Keratinocyte (primary cell): Measurements from ENCODE around the gene PAQR3. TPM values are rescaled to one million over a fixed set of nuclear protein-coding genes. Genes with fewer than 3 reads are reported as not detected.

Experiments
- DNase-seq: peaks from one replicate; pipeline ENCODE4 v3.0.0-alpha.2; 2011; ENCODE audit warnings: low read depth, missing footprints, low spot score
- FAIRE-seq: peaks from 2 replicates; lab custom pipeline; 2011; peaks lifted over from hg19 to GRCh38; lab: Jason Lieb, UNC
- H2AFZ ChIP-seq: 2 replicates; pipeline ENCODE4 v1.6.0; 2012; ENCODE audit warnings: low read length, control low read depth, inconsistent platforms; ENCODE audit not compliant: control insufficient read depth
- H3K27ac ChIP-seq: 2 replicates; pipeline ENCODE4 v1.5.1; 2011; ENCODE audit warnings: low read length; ENCODE audit not compliant: control insufficient read depth, insufficient read depth
- H3K27me3 ChIP-seq: 3 replicates; pipeline ENCODE4 v1.6.0; 2011; ENCODE audit warnings: low read length; ENCODE audit not compliant: control insufficient read depth, insufficient read depth; ENCODE audit errors: extremely low read depth
- H3K36me3 ChIP-seq, 2 experiments: 2 replicates in 1 of 2; 3 replicates in 1 of 2; pipeline ENCODE4 v1.5.1; 2011; ENCODE audit warnings: low read length in 2 of 2, mild to moderate bottlenecking in 1 of 2; ENCODE audit not compliant: control insufficient read depth in 2 of 2, insufficient read depth in 2 of 2; ENCODE audit errors: extremely low read depth in 1 of 2
- H3K4me1 ChIP-seq: 3 replicates; pipeline ENCODE4 v1.5.1; 2011; ENCODE audit warnings: low read length; ENCODE audit not compliant: control insufficient read depth, insufficient read depth; ENCODE audit errors: extremely low read depth
- H3K4me2 ChIP-seq: 3 replicates; pipeline ENCODE4 v1.6.0; 2011; ENCODE audit warnings: low read depth, low read length; ENCODE audit not compliant: control insufficient read depth, insufficient read depth; ENCODE audit errors: extremely low read depth
- H3K4me3 ChIP-seq, 3 experiments: fragments of 200-600 bp in 1 of 3; sonication (generic) in 1 of 3; 2 replicates in 2 of 3; 3 replicates in 1 of 3; pipeline ENCODE4 v1.5.1; 2011 to 2016; ENCODE audit warnings: low read length in 3 of 3, mild to moderate bottlenecking in 3 of 3, control low read depth in 2 of 3, inconsistent platforms in 1 of 3, low read depth in 1 of 3, mixed read lengths in 1 of 3, mixed run types in 1 of 3, moderate library complexity in 1 of 3; ENCODE audit not compliant: control insufficient read depth in 2 of 3, insufficient read depth in 2 of 3; ENCODE audit errors: extremely low read depth in 1 of 3
- H3K79me2 ChIP-seq: 2 replicates; pipeline ENCODE4 v1.6.0; 2012; ENCODE audit warnings: low read length; ENCODE audit not compliant: control insufficient read depth, insufficient read depth
- H3K9ac ChIP-seq: 3 replicates; pipeline ENCODE4 v1.6.0; 2011; ENCODE audit warnings: low read length; ENCODE audit not compliant: control insufficient read depth, insufficient read depth; ENCODE audit errors: extremely low read depth
- H3K9me1 ChIP-seq: 3 replicates; pipeline ENCODE4 v1.6.0; 2011; ENCODE audit warnings: low read length; ENCODE audit not compliant: control insufficient read depth, insufficient read depth; ENCODE audit errors: extremely low read depth
- H3K9me3 ChIP-seq: 2 replicates; pipeline ENCODE4 v1.5.1; 2012; ENCODE audit warnings: low read depth, low read length; ENCODE audit not compliant: control insufficient read depth
- H4K20me1 ChIP-seq: 3 replicates; pipeline ENCODE4 v1.6.0; 2011; ENCODE audit warnings: low read length; ENCODE audit not compliant: control insufficient read depth, insufficient read depth; ENCODE audit errors: extremely low read depth
- CTCF ChIP-seq, 3 experiments: IDR thresholded peaks in 1 of 3; conservative IDR thresholded peaks in 1 of 3; optimal IDR thresholded peaks in 1 of 3; 2 replicates in 2 of 3; 3 replicates in 1 of 3; pipeline versions ENCODE3 to v1.5.1; 2011; ENCODE audit warnings: low read length in 3 of 3, mild to moderate bottlenecking in 3 of 3, moderate library complexity in 2 of 3, control low read depth in 1 of 3, inconsistent platforms in 1 of 3; ENCODE audit not compliant: insufficient read depth in 2 of 3; ENCODE audit errors: extremely low read depth in 1 of 3
- EZH2 ChIP-seq: IDR thresholded peaks from one replicate; pipeline ENCODE4 v1.6.1; 2012; ENCODE audit warnings: inconsistent platforms, mild to moderate bottlenecking, low read length, moderate library complexity
- dilution Hi-C: fragments of 300-500 bp; cut with MboI; formaldehyde crosslinking; loops from one replicate; pipeline ENCODE4 v1.7.0; 2020; ENCODE audit warnings: low sequenced_read_pairs; ENCODE audit not compliant: extremely low pct_ligation_motif_present
- polyA plus RNA-seq, 5 experiments: library from polyadenylated mRNA; depleted of rRNA in 3 of 5; stranded (reverse) in 3 of 5; stranded (forward) in 1 of 5; unstranded in 1 of 5; fragments of >200 nt; gene quantifications; 1 replicate in 1 of 5; 2 replicates in 3 of 5; 3 replicates in 1 of 5; pipeline versions ENCODE4 v1.2.1 to v1.2.3, GENCODE V29; 2011 to 2012; ENCODE audit warnings: missing spikeins in 2 of 5, low read depth in 1 of 5, low replicate concordance in 1 of 5

The PAQR3 gene
- polyA plus RNA-seq, 1 donor (not counting 4 experiments of a cell fraction or from before 2014, with no cell fraction given) = 31.0 TPM

GRCh38 chr4:78885598-78885997 lies 53.6 kb downstream of the PAQR3 start:
- Histone ChIP-seq H3K9me3 (no peaks in the 10 kb centered on the region), H4K20me1 (no peaks in the 10 kb centered on the region), H3K36me3 (peaks cover 2 to 6% of the 10 kb centered on the region in 2 experiments), H3K4me3 (no peak overlapping the region), H3K4me2 (no peak overlapping the region), H3K4me1 (no peaks in the 10 kb centered on the region), H3K9ac (no peak overlapping the region), H2AFZ (no peak overlapping the region), H3K27ac (no peak overlapping the region), H3K9me1 (no peaks in the 10 kb centered on the region), H3K27me3 (no peaks in the 10 kb centered on the region), H3K79me2 (no peaks in the 10 kb centered on the region)
- DNase-seq = no peak
- TF ChIP-seq CTCF (optimal IDR thresholded peaks at IDR 0.05 in 1 of 3, IDR thresholded peaks at IDR 0.05 in 1 of 3, conservative IDR thresholded peaks at IDR 0.05 in 1 of 3; ENCODE audit: extremely low read depth in 1 of 3, insufficient read depth in 2 of 3, low read length in 3 of 3) (no peak), EZH2 (no peak)
- dilution Hi-C loops = no loop called here
- no peak for FAIRE-seq

GRCh38 chr4:78880874-78881492 lies 58.3 kb downstream of the PAQR3 start:
- Histone ChIP-seq H3K79me2 (no peaks in the 10 kb centered on the region), H3K36me3 (peaks cover 0 to 14% of the 10 kb centered on the region in 2 experiments), H3K27ac (no peak overlapping the region), H3K9ac (no peak overlapping the region), H3K27me3 (no peaks in the 10 kb centered on the region), H3K4me3 (no peak overlapping the region), H4K20me1 (no peaks in the 10 kb centered on the region), H3K4me2 (no peak overlapping the region), H3K9me3 (no peaks in the 10 kb centered on the region), H2AFZ (no peak overlapping the region), H3K9me1 (no peaks in the 10 kb centered on the region), H3K4me1 (peaks cover 3% of the 10 kb centered on the region)
- dilution Hi-C loops = no loop called here
- no peak for DNase-seq
- no peak for TF ChIP-seq EZH2
- TF ChIP-seq CTCF (optimal IDR thresholded peaks at IDR 0.05 in 1 of 3, IDR thresholded peaks at IDR 0.05 in 1 of 3, conservative IDR thresholded peaks at IDR 0.05 in 1 of 3; ENCODE audit: extremely low read depth in 1 of 3, insufficient read depth in 2 of 3, low read length in 3 of 3) = no peak
- no peak for FAIRE-seq
